GM12891 (cell line): ENCODE measurements around the gene CALML5.

ENCODE experiments used
- POLR2A ChIP-seq: IDR thresholded peaks from 2 replicates; pipeline ENCODE4 v1.6.1; 2011; ENCODE audit warnings: low read depth, low read length, control low read depth
- POLR2AphosphoS5 ChIP-seq: IDR thresholded peaks from 2 replicates; pipeline ENCODE4 v1.6.1; 2011; ENCODE audit warnings: low read depth, low read length, control low read depth
- POU2F2 ChIP-seq: IDR thresholded peaks from 2 replicates; pipeline ENCODE4 v1.6.1; 2011; ENCODE audit warnings: low read depth, mild to moderate bottlenecking, control low read depth, low read length, moderate library complexity
- SPI1 ChIP-seq: IDR thresholded peaks from 2 replicates; pipeline ENCODE4 v1.6.1; 2011; ENCODE audit warnings: low read depth, low read length, control low read depth
- TAF1 ChIP-seq: IDR thresholded peaks from 2 replicates; pipeline ENCODE4 v1.6.1; 2011; ENCODE audit warnings: low read depth, low read length, control low read depth

DNA sequence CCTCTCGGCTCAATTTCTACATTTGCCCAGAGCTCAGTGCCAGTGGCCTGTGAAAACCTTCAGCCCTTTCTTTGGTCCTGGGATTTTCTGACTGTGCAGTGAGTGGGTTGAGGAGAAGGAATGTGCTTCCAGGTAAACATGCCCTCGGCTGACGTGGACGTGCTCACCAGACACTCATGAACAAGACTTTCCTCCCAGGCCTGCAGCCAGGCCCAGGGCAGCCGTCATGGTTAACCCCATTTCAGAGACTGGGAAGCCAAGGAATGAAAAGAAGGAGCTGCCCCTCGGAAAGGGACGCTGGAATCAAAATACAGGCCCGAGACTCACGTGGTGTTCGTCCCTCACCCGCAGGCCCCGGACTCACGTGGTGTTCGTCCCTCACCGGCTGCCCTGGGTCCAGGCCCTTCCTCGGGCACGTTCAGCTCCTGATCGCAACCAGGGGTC, 8.8 kb upstream of the CALML5 start:
- TF ChIP-seq POLR2AphosphoS5 (no peak), TAF1 (no peak), POLR2A (no peak), SPI1 (no peak), POU2F2 (no peak)
